Left kidney (tissue), 2 donors: ENCODE data around the gene ABCF2. TPM values are rescaled to one million over a fixed set of nuclear protein-coding genes. Genes with fewer than 3 reads are reported as not detected.

ENCODE experiments used
- DNase-seq: peaks from one replicate; pipeline ENCODE4 v3.0.0-alpha.2; 2013
- polyA plus RNA-seq: library from polyadenylated mRNA; unstranded; fragments of 120-200 nt; gene quantifications from one replicate; pipeline ENCODE4 v1.2.1, GENCODE V29; 2013; ENCODE audit not compliant: insufficient read length

The ABCF2 gene
- polyA plus RNA-seq, 1 donor, result 24.6 TPM

DNA sequence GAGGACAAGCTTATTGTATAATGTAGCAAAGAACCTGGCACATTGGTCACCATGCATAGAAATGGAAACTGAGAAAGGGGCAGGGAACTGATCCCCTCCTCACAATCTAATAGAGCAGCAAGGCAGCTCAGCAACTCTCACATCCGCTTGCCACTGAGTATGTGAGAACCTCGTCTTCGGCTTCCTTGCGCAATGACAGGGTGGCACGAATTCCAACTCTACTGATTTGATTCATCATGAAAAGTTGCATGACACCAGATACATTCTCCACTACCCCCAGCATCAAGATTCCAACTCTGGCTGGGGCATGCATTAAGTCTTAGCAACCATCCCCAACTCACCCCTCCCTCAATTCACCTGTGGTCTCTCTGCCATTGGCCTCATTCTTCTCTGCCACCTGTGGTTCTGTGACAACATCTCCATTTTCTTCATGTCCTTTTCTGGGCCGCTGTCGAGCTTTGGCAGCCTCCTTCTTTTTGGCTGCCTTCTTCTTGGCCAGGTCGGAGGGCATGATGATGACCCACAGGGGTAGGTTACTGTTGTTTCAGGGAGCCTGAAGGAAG, 976 bp downstream of the ABCF2 start:
- DNase-seq, result no peak

DNA sequence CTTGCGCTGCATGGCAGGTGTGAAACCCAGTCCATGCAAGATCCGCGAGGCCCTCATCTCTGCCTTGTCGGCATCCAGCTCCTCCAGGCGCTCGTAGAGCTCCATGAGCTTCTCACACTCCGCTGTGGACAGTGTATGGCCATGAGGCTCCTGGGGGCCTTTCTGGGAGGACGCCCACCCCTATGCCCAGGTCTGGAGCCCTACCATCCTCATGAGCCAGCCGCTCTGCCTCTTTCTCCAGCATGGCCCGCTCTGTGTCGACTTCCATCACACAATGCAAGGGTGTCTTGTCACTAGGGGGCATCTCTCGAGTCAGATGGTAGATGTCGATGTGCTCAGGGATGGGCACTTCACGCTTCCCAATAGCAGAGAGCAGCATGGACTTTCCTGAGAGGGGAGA, 3.3 kb downstream of the ABCF2 start:
- no peak for DNase-seq

GRCh38 chr7:151218170-151218569, 8.8 kb downstream of the ABCF2 start:
- DNase-seq, result no peak

GRCh38 chr7:151215396-151215795, 11.6 kb downstream of the ABCF2 start:
- no peak for DNase-seq

GRCh38 chr7:151213826-151214225, 13.2 kb downstream of the ABCF2 start:
- DNase-seq, result no peak

- no peak for DNase-seq
These were observed 14.4 kb downstream of the ABCF2 start for GRCh38 chr7:151212626-151213025.

DNA sequence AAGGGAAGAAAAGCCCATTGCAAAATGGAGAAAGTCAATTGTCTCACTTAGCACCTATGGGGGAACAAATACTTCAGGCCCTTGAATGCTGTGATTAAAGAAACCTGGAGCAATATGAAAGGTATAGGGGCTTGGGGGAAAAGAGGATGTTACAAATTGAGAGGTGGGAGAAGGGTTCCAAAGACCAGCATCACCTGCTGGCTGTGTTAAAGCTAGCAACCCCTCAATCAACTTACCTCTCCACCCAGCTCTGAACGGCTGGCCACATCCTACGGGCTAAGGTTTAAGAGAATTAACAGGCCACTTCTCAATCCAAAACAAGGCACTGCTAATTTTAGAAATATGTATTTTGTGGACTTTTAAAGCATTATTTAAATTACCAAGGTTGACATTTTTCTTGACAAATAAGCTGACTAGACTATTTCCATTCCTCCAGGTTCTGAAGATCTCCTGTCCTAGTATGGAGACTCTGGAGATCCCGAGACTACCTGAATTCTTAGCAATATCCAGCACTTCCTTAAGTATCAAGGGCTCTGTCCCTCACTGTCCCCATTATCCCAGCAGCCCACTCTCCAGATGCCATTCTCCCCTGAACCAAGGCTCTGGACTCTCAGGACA, 15.7 kb downstream of the ABCF2 start:
- DNase-seq, result no peak

DNA sequence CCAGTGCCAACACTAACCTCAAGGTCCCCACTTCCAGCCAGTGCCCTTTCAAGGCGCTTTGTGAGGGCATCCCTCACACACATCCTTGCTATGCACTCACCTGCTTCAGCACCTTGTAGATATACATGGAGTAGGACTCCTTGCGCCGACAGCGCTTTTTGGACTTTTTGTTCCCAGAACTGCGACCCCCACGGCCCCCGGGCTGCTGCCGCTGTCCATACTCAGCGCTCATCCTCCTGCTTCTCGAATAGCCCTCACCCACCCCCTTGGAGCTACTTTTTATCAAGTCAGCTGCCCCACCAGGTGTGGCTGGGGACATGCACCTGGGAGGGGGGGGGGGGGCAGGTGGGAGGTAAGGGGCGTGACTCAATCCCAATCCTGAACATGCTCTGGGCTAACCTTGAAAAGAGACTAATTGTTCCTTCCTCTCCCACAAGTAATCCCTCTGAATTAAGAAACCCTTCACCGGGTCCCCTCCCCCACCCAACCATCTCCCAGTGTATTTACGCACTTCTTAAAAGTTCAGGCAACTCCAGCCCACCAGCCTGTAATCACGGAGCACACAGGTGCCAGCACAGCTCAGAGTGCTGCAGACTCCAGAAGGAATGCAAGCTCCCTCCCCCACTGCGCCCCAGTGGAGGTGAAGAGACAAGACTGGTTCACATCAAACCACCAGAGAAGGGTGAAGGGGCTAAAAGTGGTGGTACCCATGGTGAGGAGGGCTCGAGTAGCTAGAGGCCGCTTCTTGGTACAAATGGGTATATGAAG, 16.7 kb downstream of the ABCF2 start, which contains the start of gene H2BK1:
Gene H2BK1 (minus strand): TSS at position 402 of the 768 bp plus-strand sequence. CDS start 170 bp downstream, at position 232.
- no peak for DNase-seq

DNA sequence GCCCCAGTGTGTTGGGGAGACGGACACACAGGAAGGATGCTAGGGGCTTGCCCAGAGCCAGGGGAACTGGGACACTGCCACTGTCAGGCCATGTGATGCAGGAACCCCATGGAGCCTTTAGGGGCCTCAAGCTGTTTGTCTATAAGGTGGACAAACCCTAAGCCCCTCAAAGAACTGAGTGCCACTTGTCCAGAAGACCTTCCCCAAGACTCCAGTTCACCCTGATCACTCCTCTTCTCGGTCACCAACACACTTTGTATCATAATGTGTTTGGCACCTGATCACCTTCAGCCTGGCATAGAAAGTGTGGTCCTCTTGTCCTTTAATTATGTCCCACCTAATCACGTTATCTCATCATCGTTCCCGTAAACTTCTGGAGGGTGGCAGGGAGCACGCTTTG, 17.4 kb downstream of the ABCF2 start:
- no peak for DNase-seq

GRCh38 chr7:151208253-151208862, 18.6 kb downstream of the ABCF2 start:
- no peak for DNase-seq

DNA sequence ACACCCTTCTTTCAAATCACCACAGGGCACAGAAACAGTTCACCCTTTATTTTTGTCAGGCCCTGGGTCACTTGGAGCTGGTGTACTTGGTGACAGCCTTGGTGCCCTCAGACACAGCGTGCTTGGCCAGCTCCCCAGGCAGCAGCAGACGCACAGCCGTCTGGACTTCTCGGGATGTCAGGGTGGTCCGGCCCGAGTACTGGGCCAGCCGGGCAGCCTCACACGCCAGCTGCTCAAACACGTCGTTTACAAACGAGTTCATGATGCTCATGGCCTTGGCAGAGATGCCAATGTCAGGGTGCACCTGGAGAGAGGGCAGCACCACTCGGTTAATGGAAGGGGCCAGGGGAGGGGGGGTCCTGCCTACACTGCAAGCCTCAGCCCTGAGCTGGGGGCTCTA, 19.2 kb downstream of the ABCF2 start:
- no peak for DNase-seq

- DNase-seq, result no peak
These were observed 19.7 kb downstream of the ABCF2 start for GRCh38 chr7:151207315-151207714.

DNA sequence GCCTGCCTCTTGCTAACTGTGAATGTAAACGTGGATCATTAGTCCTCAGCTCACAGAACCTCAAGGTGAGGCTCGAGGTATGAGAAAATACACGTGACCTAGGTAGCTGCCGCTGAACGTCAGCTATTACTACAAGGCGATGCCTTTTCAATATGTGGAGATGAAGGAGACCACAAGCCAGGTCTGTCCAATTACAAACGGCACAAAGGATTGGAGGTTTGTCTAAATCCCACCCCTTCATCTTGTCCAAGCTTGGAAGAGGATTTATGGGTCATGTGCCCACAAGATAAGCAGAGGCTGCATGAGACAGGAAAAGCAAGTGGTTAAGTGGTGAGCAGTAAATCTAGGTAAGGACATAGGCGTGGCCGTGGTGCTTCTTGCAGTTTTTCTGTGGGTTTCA, 20.1 kb downstream of the ABCF2 start:
- no peak for DNase-seq

GRCh38 chr7:151205730-151206129, 21.3 kb downstream of the ABCF2 start:
- no peak for DNase-seq

DNA sequence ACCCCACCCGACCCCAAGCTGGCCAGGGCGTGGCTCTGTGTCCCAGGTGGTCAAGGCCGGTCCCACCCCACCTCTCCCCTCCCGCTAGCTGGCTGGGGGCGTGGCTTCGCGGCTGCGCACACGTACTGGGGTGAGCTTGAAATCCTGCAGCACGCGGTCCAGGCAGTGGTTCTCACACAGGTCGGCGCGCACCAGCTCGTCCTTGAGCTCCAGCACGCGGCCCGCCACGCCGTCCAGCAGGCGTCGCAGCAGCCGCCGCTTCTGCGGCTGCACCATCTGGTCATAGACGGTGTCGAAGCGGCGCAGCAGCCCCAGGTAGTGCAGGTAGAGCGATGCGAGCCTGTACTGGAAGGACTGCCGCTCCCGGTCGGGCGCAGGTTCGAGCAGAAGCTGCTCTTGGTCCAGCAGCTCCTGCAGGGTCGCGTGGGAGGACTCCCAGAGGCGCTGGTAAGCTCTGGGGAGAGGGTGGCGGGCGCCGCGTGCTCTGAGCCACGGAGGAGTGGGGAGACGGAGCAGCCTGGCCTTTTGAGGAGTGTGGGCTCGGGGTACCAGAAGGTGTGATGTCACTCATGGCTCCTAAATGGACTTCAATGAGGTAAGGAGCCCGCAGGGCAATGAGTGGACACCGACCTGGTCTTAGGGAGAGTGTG, 22.5 kb downstream of the ABCF2 start:
- no peak for DNase-seq

- no peak for DNase-seq
These were observed 24.2 kb downstream of the ABCF2 start for GRCh38 chr7:151202836-151203235.

- DNase-seq, result no peak
These were observed 25.3 kb downstream of the ABCF2 start for GRCh38 chr7:151201751-151202150.

GRCh38 chr7:151201344-151201743, 25.7 kb downstream of the ABCF2 start:
- DNase-seq, result no peak

DNA sequence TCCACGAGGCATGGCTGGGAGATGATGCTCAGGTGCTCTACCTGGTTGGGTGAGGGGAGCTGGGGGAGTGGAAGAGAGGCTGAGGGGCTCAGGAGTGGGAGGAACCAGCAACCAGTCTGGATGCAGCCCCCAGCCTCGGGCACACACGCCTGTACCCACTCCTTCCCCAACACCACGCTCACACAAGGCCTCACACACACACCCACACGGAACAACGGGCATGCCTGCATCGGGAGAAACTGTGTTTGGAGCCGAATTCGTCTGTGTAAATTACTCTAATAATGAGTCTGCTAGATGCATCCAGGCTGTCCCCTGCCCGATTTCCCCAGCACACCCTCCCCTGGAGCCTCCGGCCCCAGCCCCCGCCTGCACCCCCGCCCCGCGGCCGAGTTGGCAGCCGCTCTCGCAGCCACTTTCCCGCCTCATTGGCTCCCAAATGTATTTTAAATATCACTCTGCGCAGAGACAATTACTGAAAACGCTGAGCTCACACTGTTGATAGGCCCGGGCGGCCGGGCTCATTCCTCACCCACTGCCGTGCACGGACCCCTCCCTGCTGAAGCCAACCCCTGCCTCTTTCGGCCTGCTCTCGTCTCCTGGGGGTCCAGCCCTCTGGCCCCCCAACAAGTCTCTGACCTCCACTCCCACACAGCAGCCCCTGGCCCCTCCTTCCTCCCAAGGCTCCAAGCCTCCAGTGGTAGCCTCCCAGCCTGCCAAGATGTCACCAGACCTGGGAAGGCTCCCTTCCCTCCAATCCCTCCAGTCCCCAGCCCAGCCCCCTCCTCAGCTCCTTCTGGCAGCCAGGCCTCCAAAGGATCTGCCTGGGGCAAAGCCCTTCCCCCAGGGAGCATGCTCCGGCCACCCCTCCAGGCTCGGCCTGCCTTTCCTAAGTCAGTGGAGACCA, 27.8 kb downstream of the ABCF2 start:
- DNase-seq, result peak; percentile 41

DNA sequence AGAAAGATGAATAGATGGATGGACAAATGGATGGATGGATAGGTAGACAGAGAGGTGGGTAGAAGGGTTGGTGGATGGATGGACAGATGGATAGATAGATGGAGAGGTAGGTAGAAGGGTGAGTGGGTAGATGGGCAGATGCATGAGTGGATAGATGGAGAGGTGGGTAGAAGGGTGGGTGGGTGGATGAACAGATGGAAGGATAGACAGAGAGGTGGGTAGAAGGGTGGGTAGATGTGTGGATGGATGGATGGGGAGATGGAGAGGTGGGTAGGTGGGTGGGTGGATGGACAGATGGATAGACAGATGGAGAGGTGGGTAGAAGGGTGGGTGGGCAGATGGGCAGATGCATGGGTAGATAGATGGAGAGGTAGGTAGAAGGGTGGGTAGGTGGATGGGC, 29.1 kb downstream of the ABCF2 start:
- no peak for DNase-seq
